GM23248 (cell line): ENCODE data around the gene PEX7. TPM values are rescaled to one million over a fixed set of nuclear protein-coding genes. Genes with fewer than 3 reads are reported as not detected.

ENCODE experiments used
- DNase-seq: peaks from one replicate; pipeline ENCODE4 v3.0.0-alpha.2; 2015
- H2AFZ ChIP-seq: fragments of 200-600 bp; sonication (generic); 2 replicates; pipeline ENCODE4 v1.6.1; 2016; ENCODE audit warnings: antibody characterized with exemption
- H3F3A ChIP-seq: fragments of 200-600 bp; sonication (generic); 2 replicates; pipeline ENCODE4 v1.6.1; 2016; ENCODE audit warnings: mild to moderate bottlenecking, antibody characterized with exemption, mixed run types; ENCODE audit not compliant: insufficient read depth
- H3K27ac ChIP-seq: fragments of 200-600 bp; sonication (generic); 2 replicates; pipeline ENCODE4 v1.5.1; 2016; ENCODE audit warnings: mild to moderate bottlenecking
- H3K27me3 ChIP-seq: fragments of 200-600 bp; sonication (generic); replicated peaks from 2 replicates; pipeline ENCODE4 v1.6.1; 2016; ENCODE audit warnings: mild to moderate bottlenecking; ENCODE audit not compliant: insufficient read depth
- H3K36me3 ChIP-seq: fragments of 200-600 bp; sonication (generic); 2 replicates; pipeline ENCODE4 v1.6.1; 2016; ENCODE audit warnings: low read depth, mild to moderate bottlenecking
- H3K4me1 ChIP-seq: fragments of 200-600 bp; sonication (generic); 2 replicates; pipeline ENCODE4 v1.6.1; 2016; ENCODE audit warnings: mild to moderate bottlenecking; ENCODE audit not compliant: insufficient read depth
- H3K4me2 ChIP-seq: fragments of 200-600 bp; sonication (generic); one replicate; pipeline ENCODE4 v1.6.1; 2016; ENCODE audit warnings: mild to moderate bottlenecking; ENCODE audit not compliant: unreplicated experiment
- H3K4me3 ChIP-seq: fragments of 200-600 bp; sonication (generic); 2 replicates; pipeline ENCODE4 v1.5.1; 2016; ENCODE audit warnings: mild to moderate bottlenecking
- H3K79me2 ChIP-seq: fragments of 200-600 bp; sonication (generic); 2 replicates; pipeline ENCODE4 v1.6.1; 2016; ENCODE audit warnings: mild to moderate bottlenecking; ENCODE audit not compliant: insufficient read depth
- H3K9ac ChIP-seq: fragments of 200-600 bp; sonication (generic); 2 replicates; pipeline ENCODE4 v1.6.1; 2016; ENCODE audit warnings: mild to moderate bottlenecking
- H3K9me2 ChIP-seq: fragments of 200-600 bp; sonication (generic); 2 replicates; pipeline ENCODE4 v1.6.1; 2016; ENCODE audit warnings: mixed run types, mild to moderate bottlenecking, moderate library complexity; ENCODE audit not compliant: insufficient read depth
- H3K9me3 ChIP-seq: fragments of 200-600 bp; sonication (generic); one replicate; pipeline ENCODE4 v1.6.1; 2017; ENCODE audit warnings: low read depth
- H4K20me1 ChIP-seq: fragments of 200-600 bp; sonication (generic); 2 replicates; pipeline ENCODE4 v1.6.0; 2016; ENCODE audit not compliant: insufficient read depth
- EZH2 ChIP-seq: fragments of 200-600 bp; sonication (generic); IDR thresholded peaks from 2 replicates; pipeline ENCODE4 v1.6.1; 2018; ENCODE audit warnings: antibody characterized with exemption, mild to moderate bottlenecking; ENCODE audit not compliant: insufficient read depth, poor library complexity, severe bottlenecking
- EZH2phosphoT487 ChIP-seq: fragments of 200-600 bp; sonication (generic); IDR thresholded peaks from 2 replicates; pipeline ENCODE4 v1.6.1; 2018; ENCODE audit warnings: antibody characterized with exemption, moderate library complexity, mild to moderate bottlenecking, low read depth; ENCODE audit not compliant: insufficient read depth
- WGBS, 2 experiments: methylation state at CpG; one replicate each; pipeline ENCODE4 v1.1.6; 2015 to 2017; ENCODE audit warnings: low lambda C conversion rate in 2 of 2, low coverage in 1 of 2; ENCODE audit errors: missing lambda C conversion rate in 2 of 2; 5-methylcytosine and 5-hydroxymethylcytosine counted together
- in situ Hi-C: fragments of 300-500 bp; cut with MboI; formaldehyde crosslinking; loops from 2 replicates; pipeline ENCODE4 v1.15.0; 2020
- polyA plus RNA-seq: library from polyadenylated mRNA; unstranded; fragments of >200 nt; fragmentation: Nextera tagmentation; extraction: Ambion mirVana; gene quantifications from 2 replicates; pipeline ENCODE4 v1.2.1, GENCODE V29; 2016
- total RNA-seq: library from RNA; depleted of rRNA; stranded (reverse); fragments of >200 nt; shearing (Covaris generic); gene quantifications from 2 replicates; pipeline ENCODE4 v1.2.3, GENCODE V29; 2014

PEX7 gene
- total and polyA plus RNA-seq, 2 experiments from 2014 or later = 9.4 to 11.0 TPM

DNA sequence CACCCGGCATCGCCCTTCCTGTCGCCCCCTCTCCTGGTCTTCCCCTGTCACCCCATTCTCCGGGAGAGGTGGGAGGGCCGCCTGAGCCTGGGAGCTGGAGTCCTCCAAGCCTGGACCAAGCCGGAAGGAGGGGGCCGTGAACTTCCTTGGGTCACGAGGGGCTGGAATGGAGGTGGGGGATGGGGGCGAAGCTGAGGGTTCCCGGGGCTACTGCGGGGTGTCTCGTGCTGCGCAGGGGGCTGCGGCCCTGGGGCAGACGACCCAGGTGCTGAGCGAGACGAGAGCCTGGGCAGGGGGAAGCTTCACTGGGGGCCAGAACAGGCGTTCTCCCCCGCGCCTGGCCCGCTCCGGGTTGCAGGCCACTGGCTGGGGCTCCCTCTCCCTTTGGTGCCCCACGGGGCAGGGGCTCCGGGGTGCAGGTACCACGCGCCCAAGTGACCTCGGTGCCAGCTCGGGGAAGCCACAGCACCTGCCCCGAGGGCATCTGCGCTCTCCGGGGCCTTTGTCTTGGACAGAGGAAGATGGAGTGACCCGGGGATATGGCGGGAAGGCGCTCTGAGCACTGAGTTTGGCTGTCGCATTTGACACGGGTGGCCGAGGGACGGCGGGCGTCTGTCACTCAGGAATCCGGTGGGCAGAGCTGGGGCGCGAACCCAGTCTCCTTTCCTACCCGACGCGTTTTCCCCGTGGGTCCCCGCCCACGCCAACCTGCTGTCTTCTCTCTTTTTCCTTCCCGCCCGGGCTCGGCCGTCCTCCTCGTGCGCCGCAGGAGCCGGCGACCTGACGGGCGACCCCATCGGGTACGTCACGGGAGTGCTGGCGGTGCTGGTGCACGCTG lies 100.9 kb downstream of the PEX7 start:
- 4 to 6% methylated on average over 49 to 56 of the region's 65 CpGs for WGBS, 2 experiments
- in situ Hi-C loops = no loop called here
- no peak overlapping the region for H3K4me2 ChIP-seq
- no peaks in the 10 kb centered on the region for H3K79me2 ChIP-seq
- H4K20me1 ChIP-seq = no peaks in the 10 kb centered on the region
- no peak overlapping the region for H2AFZ ChIP-seq
- 0 out of 2 replicates have a peak, but pooled peaks cover 5% of the 10 kb centered on the region for H3F3A ChIP-seq
- TF ChIP-seq EZH2phosphoT487 (no peak), EZH2 (peak; percentile 78)
- H3K27me3 ChIP-seq = peaks cover 56% of the 10 kb centered on the region
- no peak overlapping the region for H3K4me3 ChIP-seq
- no peak overlapping the region for H3K9ac ChIP-seq
- H3K36me3 ChIP-seq = no peaks in the 10 kb centered on the region
- H3K9me2 ChIP-seq = no peaks in the 10 kb centered on the region
- H3K27ac ChIP-seq = no peak overlapping the region
- no peaks in the 10 kb centered on the region for H3K4me1 ChIP-seq
- DNase-seq = peak; percentile 12
- no peaks in the 10 kb centered on the region for H3K9me3 ChIP-seq

- no peak for TF ChIP-seq EZH2phosphoT487
- no peak for TF ChIP-seq EZH2
- 49 to 53% methylated on average over 38 to 40 of the region's 40 CpGs for WGBS, 2 experiments
Observed at GRCh38 chr6:136923954-136924673, 101.7 kb downstream of the PEX7 start.

GRCh38 chr6:136926383-136926782 lies 104.0 kb downstream of the PEX7 start:
- in situ Hi-C loops = no loop called here
- no peaks in the 10 kb centered on the region for H3F3A ChIP-seq
- H3K9me2 ChIP-seq = no peaks in the 10 kb centered on the region
- peaks cover 40% of the 10 kb centered on the region for H3K27me3 ChIP-seq
- H3K9me3 ChIP-seq = no peaks in the 10 kb centered on the region
- no peak overlapping the region for H3K4me3 ChIP-seq
- no peak for DNase-seq
- no peak overlapping the region for H3K9ac ChIP-seq
- no peak overlapping the region for H3K4me2 ChIP-seq
- H4K20me1 ChIP-seq = no peaks in the 10 kb centered on the region
- no peaks in the 10 kb centered on the region for H3K79me2 ChIP-seq
- no peak overlapping the region for H3K27ac ChIP-seq
- TF ChIP-seq EZH2phosphoT487 (no peak), EZH2 (no peak)
- WGBS, 2 experiments = 75 to 91% methylated on average over 2 of the region's 2 CpGs
- H3K36me3 ChIP-seq = no peaks in the 10 kb centered on the region
- no peak overlapping the region for H2AFZ ChIP-seq
- no peaks in the 10 kb centered on the region for H3K4me1 ChIP-seq

More at GRCh38 chr6:136923954-136924673, 101.7 kb downstream of the PEX7 start:
- Histone ChIP-seq H3K27ac (no peak overlapping the region), H4K20me1 (no peaks in the 10 kb centered on the region), H3K9ac (no peak overlapping the region), H3K9me3 (no peaks in the 10 kb centered on the region), H3K4me1 (no peaks in the 10 kb centered on the region), H3F3A (0 out of 2 replicates have a peak, but pooled peaks cover 5% of the 10 kb centered on the region), H3K9me2 (no peaks in the 10 kb centered on the region), H3K79me2 (no peaks in the 10 kb centered on the region), H3K4me3 (no peak overlapping the region), H2AFZ (no peak overlapping the region), H3K4me2 (no peak overlapping the region), H3K36me3 (no peaks in the 10 kb centered on the region), H3K27me3 (peaks cover 56% of the 10 kb centered on the region)
- in situ Hi-C loops = no loop called here
- DNase-seq = no peak

DNA sequence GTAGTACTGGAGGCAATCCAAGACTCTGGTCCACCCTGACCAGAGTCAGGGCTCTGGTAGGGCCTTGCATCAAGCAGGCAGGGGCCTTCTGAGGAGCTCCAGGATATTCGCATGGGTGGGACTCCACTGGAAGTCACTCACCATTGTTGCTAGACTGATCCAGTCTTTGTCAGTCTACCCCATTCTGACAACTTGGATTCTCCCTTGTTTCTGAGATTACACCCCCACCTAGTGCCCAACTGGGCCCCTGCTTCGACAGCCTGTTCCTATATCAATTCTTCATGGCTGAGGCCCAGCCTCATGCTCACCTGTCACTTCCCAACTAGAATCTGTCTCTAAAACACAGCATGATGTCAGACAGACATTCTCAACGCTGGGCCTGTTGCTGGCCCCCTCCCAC lies 104.9 kb downstream of the PEX7 start:
- no peak for DNase-seq
- no peaks in the 10 kb centered on the region for H3K4me1 ChIP-seq
- no peaks in the 10 kb centered on the region for H3K9me2 ChIP-seq
- no peak overlapping the region for H3K27ac ChIP-seq
- whole genome bisulfite sequencing, 2 experiments = 64 to 67% methylated on average over 3 of the region's 3 CpGs
- TF ChIP-seq EZH2phosphoT487 = no peak
- no peak for TF ChIP-seq EZH2
- H3K36me3 ChIP-seq = no peaks in the 10 kb centered on the region
- H3K9ac ChIP-seq = no peak overlapping the region
- in situ Hi-C loops = no loop called here
- H4K20me1 ChIP-seq = no peaks in the 10 kb centered on the region
- no peaks in the 10 kb centered on the region for H3K79me2 ChIP-seq
- peaks cover 33% of the 10 kb centered on the region for H3K27me3 ChIP-seq
- H2AFZ ChIP-seq = no peak overlapping the region
- no peaks in the 10 kb centered on the region for H3K9me3 ChIP-seq
- H3K4me3 ChIP-seq = no peak overlapping the region
- H3K4me2 ChIP-seq = no peak overlapping the region
- no peaks in the 10 kb centered on the region for H3F3A ChIP-seq
